Endometrial microvascular endothelial cells (primary cell): ENCODE data around the gene CHST15. TPM values are rescaled to one million over a fixed set of nuclear protein-coding genes. Genes with fewer than 3 reads are reported as not detected.

Experiments used
- in situ Hi-C: cut with HindIII; loops from 2 replicates; pipeline ENCODE4 v1.10.0; 2017; ENCODE audit warnings: low sequenced_read_pairs, low pct_unique_long_range_greater_than_20kb; ENCODE audit errors: inconsistent ontology term
- total RNA-seq: library from RNA; depleted of rRNA; stranded (reverse); fragments of >200 nt; gene quantifications from one replicate; pipeline ENCODE4 v1.2.3, GENCODE V29; 2015; ENCODE audit errors: inconsistent ontology term

Gene CHST15
- total RNA-seq, 1 donor from 2014 or later: 6.9 TPM

GRCh38 chr10:124125305-124126116, 32.1 kb upstream of the CHST15 start:
- in situ Hi-C loops: no loop called here

GRCh38 chr10:124124769-124125161, 31.4 kb upstream of the CHST15 start:
- in situ Hi-C loops: no loop called here

GRCh38 chr10:124124123-124124768, 30.8 kb upstream of the CHST15 start:
- in situ Hi-C loops: no loop called here

GRCh38 chr10:124123156-124123555, 29.8 kb upstream of the CHST15 start:
- in situ Hi-C loops: no loop called here

GRCh38 chr10:124122211-124122610, 28.8 kb upstream of the CHST15 start:
- in situ Hi-C loops: no loop called here

- in situ Hi-C loops: no loop called here
These were observed 27.1 kb upstream of the CHST15 start for GRCh38 chr10:124120410-124121061.

- in situ Hi-C loops: no loop called here
These were observed 26.5 kb upstream of the CHST15 start for GRCh38 chr10:124119946-124120345.

- in situ Hi-C loops: no loop called here
These were observed 25.8 kb upstream of the CHST15 start for GRCh38 chr10:124119216-124119615.

GRCh38 chr10:124117833-124118232, 24.4 kb upstream of the CHST15 start:
- in situ Hi-C loops: no loop called here

- in situ Hi-C loops: no loop called here
These were observed 24.1 kb upstream of the CHST15 start for GRCh38 chr10:124117511-124117785.

- in situ Hi-C loops: no loop called here
These were observed 23.5 kb upstream of the CHST15 start for GRCh38 chr10:124116771-124117510.

GRCh38 chr10:124114696-124115095, 21.3 kb upstream of the CHST15 start:
- in situ Hi-C loops: no loop called here

- in situ Hi-C loops: no loop called here
These were observed 19.6 kb upstream of the CHST15 start for GRCh38 chr10:124112891-124113580.

- in situ Hi-C loops: no loop called here
These were observed 17.5 kb upstream of the CHST15 start for GRCh38 chr10:124110882-124111281.

- in situ Hi-C loops: no loop called here
These were observed 15.9 kb upstream of the CHST15 start for GRCh38 chr10:124109261-124109660.

GRCh38 chr10:124107072-124107471, 13.7 kb upstream of the CHST15 start:
- in situ Hi-C loops: no loop called here

- in situ Hi-C loops: no loop called here
These were observed 13.0 kb upstream of the CHST15 start for GRCh38 chr10:124106241-124106879.

GRCh38 chr10:124105594-124105993, 12.2 kb upstream of the CHST15 start:
- in situ Hi-C loops: no loop called here

GRCh38 chr10:124105045-124105444, 11.6 kb upstream of the CHST15 start:
- in situ Hi-C loops: no loop called here
